DOHH2 (cell line): ENCODE results near the gene RUNX1.
A peak's percentile ranks its signal among the peaks of the same experiment; 100 is the strongest.

Experiments
- H3F3A ChIP-seq: fragments of 200-600 bp; sonication (generic), shearing (Covaris generic); 2 replicates; pipeline ENCODE4 v1.6.0; 2016; ENCODE audit warnings: antibody characterized with exemption, mild to moderate bottlenecking; ENCODE audit not compliant: control insufficient read depth, insufficient read depth
- H3K27ac ChIP-seq: fragments of 200-600 bp; sonication (generic); 2 replicates; pipeline ENCODE4 v1.5.1; 2014; ENCODE audit warnings: low read depth, mild to moderate bottlenecking, low read length, moderate library complexity
- H3K27me3 ChIP-seq: fragments of 200-600 bp; sonication (generic); 2 replicates; pipeline ENCODE4 v1.6.1; 2014; ENCODE audit warnings: mild to moderate bottlenecking, low read length, mixed read lengths; ENCODE audit not compliant: control insufficient read depth
- H3K36me3 ChIP-seq: fragments of 200-600 bp; sonication (generic); 2 replicates; pipeline ENCODE4 v1.6.1; 2014; ENCODE audit warnings: mild to moderate bottlenecking, low read length, moderate library complexity, mixed read lengths; ENCODE audit not compliant: control insufficient read depth
- H3K4me1 ChIP-seq: fragments of 200-600 bp; sonication (generic); 2 replicates; pipeline ENCODE4 v1.6.1; 2014; ENCODE audit warnings: mild to moderate bottlenecking, low read length, mixed read lengths; ENCODE audit not compliant: control insufficient read depth
- H3K4me2 ChIP-seq: fragments of 200-600 bp; sonication (generic); 2 replicates; pipeline ENCODE4 v1.6.0; 2014; ENCODE audit warnings: mild to moderate bottlenecking, low read length, moderate library complexity
- H3K4me3 ChIP-seq: fragments of 200-600 bp; sonication (generic); 2 replicates; pipeline ENCODE4 v1.5.1; 2014; ENCODE audit warnings: mild to moderate bottlenecking, low read length, mixed read lengths
- H3K79me2 ChIP-seq: fragments of 200-600 bp; sonication (generic); 2 replicates; pipeline ENCODE4 v1.6.1; 2014; ENCODE audit warnings: mild to moderate bottlenecking, low read length, mixed read lengths; ENCODE audit not compliant: control insufficient read depth
- H3K9me2 ChIP-seq: fragments of 200-600 bp; sonication (generic); replicated peaks from 2 replicates; pipeline ENCODE4 v1.6.1; 2014; ENCODE audit warnings: mild to moderate bottlenecking, low read length, mixed read lengths; ENCODE audit not compliant: control insufficient read depth
- H3K9me3 ChIP-seq: fragments of 200-600 bp; sonication (generic); 2 replicates; pipeline ENCODE4 v1.6.1; 2014; ENCODE audit warnings: antibody characterized with exemption, low read length, mixed read lengths; ENCODE audit not compliant: control insufficient read depth, insufficient read depth
- H4K20me1 ChIP-seq: fragments of 200-600 bp; sonication (generic); 2 replicates; pipeline ENCODE4 v1.6.0; 2014; ENCODE audit warnings: low read depth, mild to moderate bottlenecking, antibody characterized with exemption, low read length, moderate library complexity; ENCODE audit not compliant: control insufficient read depth, insufficient read depth
- CTCF ChIP-seq: fragments of 200-600 bp; sonication (generic); IDR thresholded peaks from one replicate; pipeline ENCODE4 v1.5.1; 2014; ENCODE audit warnings: antibody characterized with exemption, mild to moderate bottlenecking, low read depth, low read length; ENCODE audit not compliant: poor library complexity, severe bottlenecking
- EZH2phosphoT487 ChIP-seq: fragments of 200-600 bp; sonication (generic); IDR thresholded peaks from 2 replicates; pipeline ENCODE4 v1.6.1; 2017; ENCODE audit warnings: borderline replicate concordance, mild to moderate bottlenecking, antibody characterized with exemption, low read length, moderate library complexity, mixed read lengths

Gene RUNX1

GRCh38 chr21:34754690-34755647 is 294.1 kb downstream of the RUNX1 start:
- H3K4me2 ChIP-seq = no peak overlapping the region

GRCh38 chr21:34748862-34749261 is 300.2 kb downstream of the RUNX1 start:
- no peak overlapping the region for H3K27ac ChIP-seq
- H3K4me3 ChIP-seq = no peak overlapping the region

More at GRCh38 chr21:34754690-34755647, 294.1 kb downstream of the RUNX1 start:
- Histone ChIP-seq H3K9me3 (no peaks in the 10 kb centered on the region), H4K20me1 (no peaks in the 10 kb centered on the region), H3F3A (no peaks in the 10 kb centered on the region), H3K36me3 (no peaks in the 10 kb centered on the region), H3K9me2 (no peaks in the 10 kb centered on the region), H3K79me2 (no peaks in the 10 kb centered on the region), H3K27ac (no peak overlapping the region), H3K27me3 (peaks cover 3% of the 10 kb centered on the region; the same call in 1 of the 2 replicates), H3K4me3 (no peak overlapping the region), H3K4me1 (no peaks in the 10 kb centered on the region)
- TF ChIP-seq EZH2phosphoT487 = no peak

DNA sequence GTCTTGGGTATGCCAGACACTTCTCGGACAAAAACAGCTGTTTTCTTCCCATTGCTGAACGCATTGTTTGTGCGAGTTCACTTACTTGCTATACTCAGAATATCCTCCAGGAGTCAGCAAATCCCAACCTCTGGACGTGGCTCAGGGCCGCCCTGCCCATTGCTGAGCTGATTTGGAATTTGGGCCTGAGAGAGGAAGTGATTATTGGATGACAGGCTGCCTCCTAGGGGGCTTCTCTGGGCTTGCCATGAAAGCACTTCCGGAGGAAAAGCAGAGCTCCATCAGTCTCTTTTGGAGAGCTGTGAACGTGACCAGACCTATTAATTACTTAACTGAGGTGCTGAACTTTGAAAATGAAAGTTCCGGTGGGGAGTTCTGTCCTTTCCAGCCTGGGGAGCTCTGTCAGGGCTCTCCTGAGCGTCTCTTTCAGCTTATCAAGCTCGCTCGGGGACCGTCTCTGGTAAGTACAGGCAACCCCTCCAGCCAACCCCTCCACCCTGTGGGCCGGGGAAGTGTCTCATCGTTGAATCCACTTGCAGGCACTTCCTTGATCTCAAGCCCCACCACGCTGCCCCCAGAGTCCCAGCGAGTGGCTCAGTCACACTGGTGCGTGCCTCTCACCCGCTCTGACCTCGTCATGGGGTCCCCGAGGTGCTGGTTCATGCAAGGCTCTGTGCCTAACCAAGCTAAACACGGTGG is 303.4 kb downstream of the RUNX1 start:
- Histone ChIP-seq H3K27ac (no peak overlapping the region), H4K20me1 (no peaks in the 10 kb centered on the region), H3K4me2 (peak overlapping the region; percentile 68), H3F3A (no peaks in the 10 kb centered on the region), H3K4me1 (peaks cover 11% of the 10 kb centered on the region), H3K79me2 (no peaks in the 10 kb centered on the region), H3K9me2 (no peaks in the 10 kb centered on the region), H3K4me3 (peak overlapping the region; percentile 64), H3K36me3 (no peaks in the 10 kb centered on the region), H3K9me3 (no peaks in the 10 kb centered on the region), H3K27me3 (peaks cover 12% of the 10 kb centered on the region; the same call in 1 of the 2 replicates)
- TF ChIP-seq CTCF (peak; percentile 92), EZH2phosphoT487 (no peak)

More at GRCh38 chr21:34748862-34749261, 300.2 kb downstream of the RUNX1 start:
- no peaks in the 10 kb centered on the region for H4K20me1 ChIP-seq
- H3K9me3 ChIP-seq = no peaks in the 10 kb centered on the region
- no peaks in the 10 kb centered on the region for H3K79me2 ChIP-seq
- no peak overlapping the region for H3K4me2 ChIP-seq
- H3K36me3 ChIP-seq = no peaks in the 10 kb centered on the region
- H3K27me3 ChIP-seq = peaks cover under 1% of the 10 kb centered on the region; the same call in 1 of the 2 replicates
- no peaks in the 10 kb centered on the region for H3F3A ChIP-seq
- peaks cover 11% of the 10 kb centered on the region for H3K4me1 ChIP-seq
- H3K9me2 ChIP-seq = no peaks in the 10 kb centered on the region
- TF ChIP-seq CTCF (no peak), EZH2phosphoT487 (no peak)
